HG03457 (cell line): Measurements from ENCODE around the gene MRPS26.
"Not testable (repeated sequence)": the region's sequence is repeated elsewhere in the genome, so short reads cannot be mapped to it uniquely, and the experiment has no call there.

Experiments
- ATAC-seq: cut with Tn5 transposase; IDR thresholded peaks from one replicate; pipeline ENCODE4 v1.9.1; 2021; ENCODE audit warnings: moderate number of reproducible peaks; ENCODE audit not compliant: unreplicated experiment

MRPS26 gene

DNA sequence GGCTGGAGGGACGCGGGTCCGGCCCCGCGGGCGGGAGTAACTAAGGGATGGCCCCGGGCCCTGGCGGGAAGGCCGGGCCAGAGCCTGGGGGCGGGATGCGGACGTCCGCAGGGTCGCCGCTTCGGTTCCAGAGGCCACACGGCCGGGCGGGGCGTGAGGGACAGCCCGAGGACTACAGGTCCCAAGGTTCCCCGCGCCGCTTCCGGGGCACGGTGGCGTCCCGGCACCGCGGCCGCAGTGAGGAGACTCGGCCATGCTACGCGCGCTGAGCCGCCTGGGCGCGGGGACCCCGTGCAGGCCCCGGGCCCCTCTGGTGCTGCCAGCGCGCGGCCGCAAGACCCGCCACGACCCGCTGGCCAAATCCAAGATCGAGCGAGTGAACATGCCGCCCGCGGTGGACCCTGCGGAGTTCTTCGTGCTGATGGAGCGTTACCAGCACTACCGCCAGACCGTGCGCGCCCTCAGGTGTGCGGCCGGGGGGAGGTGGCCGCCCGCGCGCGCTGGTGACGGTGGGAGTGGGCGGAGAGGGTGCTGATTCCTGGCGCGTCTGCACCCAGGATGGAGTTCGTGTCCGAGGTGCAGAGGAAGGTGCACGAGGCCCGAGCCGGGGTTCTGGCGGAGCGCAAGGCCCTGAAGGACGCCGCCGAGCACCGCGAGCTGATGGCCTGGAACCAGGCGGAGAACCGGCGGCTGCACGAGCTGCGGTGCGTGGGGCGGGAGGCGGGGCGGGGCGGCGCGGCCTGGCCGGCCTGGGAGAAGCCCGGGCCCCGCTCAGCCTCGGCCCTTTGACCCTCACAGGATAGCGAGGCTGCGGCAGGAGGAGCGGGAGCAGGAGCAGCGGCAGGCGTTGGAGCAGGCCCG lies at the start of gene MRPS26:
Gene MRPS26 (plus strand): TSS at position 237 of the 861 bp plus-strand sequence. CDS start 17 bp downstream, at position 254.
- peak; percentile 76 for ATAC-seq

DNA sequence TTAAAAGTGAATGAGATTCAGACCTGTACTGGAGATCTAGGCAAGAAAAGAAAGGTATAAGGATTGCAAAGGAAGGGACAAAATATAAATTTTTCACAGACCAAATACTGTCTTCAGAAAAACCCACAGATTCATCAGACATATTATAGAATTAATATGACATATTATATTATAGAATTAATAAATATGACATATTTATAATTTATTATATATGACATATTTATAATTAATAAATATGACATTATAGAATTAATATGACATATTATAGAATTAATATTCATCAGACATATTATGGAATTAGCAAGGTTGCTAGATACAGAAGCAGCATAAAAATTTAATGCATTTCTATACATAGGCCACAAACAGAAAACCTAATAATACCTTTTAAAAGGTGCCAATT lies 47.1 kb upstream of the MRPS26 start:
- no peak for ATAC-seq

DNA sequence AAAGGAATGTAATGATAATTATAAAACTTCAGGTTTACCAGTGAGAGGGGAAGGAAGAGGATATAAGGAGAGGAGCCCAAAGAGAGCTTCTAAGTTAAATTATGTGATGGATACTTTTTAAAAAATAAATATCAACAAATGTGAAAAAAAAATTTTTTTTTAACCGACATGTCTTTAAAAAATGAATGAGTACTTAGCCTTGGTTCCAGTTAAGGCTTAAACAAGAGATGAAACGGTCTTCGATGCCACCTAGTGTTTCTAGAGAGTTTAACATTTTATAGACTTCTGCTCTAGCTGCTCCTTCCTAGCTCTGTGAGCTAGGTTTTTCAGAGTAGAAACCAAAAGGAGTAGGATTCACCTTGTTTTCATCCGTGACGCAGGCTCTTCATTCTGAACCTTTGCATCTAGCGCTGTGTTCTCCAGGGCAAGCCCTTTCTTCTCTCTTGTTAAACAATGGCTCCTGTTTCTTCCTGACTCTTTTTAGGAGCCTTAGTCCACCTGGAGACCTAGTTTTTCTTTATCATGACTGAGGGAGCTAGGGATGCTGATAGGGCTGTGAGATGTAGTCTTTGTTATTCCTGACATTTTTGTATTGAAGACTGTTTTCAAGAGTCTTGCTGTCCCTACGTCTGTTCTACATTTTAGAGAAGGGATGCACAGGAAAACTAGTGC lies 44.9 kb upstream of the MRPS26 start:
- no peak for ATAC-seq

DNA sequence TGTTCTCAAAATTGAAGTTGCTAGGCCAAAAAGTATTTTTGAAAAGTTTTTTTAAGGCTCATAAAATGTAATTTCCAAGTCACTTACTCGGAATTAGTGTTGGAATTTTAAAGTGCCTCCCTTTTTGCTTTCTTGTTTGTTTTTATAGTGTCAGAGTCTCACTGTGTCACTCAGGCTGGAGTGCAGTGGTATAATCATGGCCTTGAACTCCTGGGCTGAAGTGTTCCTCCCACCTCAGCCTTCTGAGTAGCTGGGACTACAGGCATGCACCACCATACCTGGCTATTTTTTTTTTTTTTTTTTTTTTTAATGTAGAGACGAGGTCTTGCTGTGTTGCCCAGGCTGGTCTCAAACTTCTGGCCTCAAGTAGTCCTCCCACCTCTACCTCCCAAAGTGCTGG lies 42.4 kb upstream of the MRPS26 start:
- ATAC-seq, result no peak

DNA sequence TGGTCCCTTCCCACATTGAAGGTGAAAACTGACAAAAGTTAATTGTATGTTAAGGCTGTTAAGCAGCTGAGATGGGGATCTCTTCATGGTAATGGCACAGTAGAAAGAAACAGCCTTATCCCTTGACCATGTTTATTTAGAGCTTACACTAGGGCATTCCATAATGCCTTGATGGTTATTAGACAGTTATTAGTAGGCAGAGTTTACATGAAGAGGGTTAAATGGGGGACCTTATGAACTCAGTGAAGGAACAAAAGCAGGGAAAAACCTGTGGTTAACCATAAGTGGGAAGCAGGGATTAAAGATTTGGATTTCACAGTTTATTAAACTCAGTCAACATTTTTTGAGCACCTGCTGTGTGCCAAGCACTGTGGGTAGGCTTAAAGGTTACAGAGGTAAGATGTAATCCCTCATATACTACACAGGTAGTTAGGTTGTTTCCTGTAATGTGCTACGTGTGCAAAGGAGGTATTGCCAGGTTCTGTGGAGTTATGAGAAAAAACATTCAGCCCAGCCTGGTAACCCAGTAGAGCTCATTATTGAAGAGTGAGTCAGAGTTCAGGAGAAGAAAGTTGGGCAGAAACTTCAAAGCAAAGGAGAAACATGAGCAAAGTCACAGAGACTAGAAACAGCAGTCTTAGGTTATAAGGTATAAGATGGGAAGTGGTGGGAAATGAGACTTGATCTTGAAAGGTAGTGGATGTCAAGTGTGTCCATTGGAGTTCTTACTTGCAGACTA lies 34.7 kb upstream of the MRPS26 start:
- ATAC-seq, result no peak

DNA sequence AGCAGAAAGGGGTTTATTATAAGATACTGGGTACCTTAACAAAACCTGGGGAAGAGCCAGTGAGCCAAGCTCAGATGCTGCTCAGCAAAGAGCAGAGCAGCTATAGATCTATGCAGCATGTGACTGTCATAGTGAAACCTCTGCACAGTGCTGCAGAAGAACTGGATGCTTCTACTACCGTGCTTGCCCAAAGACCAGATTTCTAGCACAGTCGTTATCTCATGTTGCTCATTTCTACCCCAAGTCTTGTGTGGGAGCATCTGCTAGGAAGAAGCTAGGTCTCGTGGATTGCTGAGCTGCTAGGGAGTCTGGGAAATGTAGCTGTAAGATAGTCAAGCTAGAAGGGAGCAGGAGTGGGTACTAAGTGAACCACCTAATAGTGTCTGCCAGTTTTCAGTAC lies 34.1 kb upstream of the MRPS26 start:
- no peak for ATAC-seq

DNA sequence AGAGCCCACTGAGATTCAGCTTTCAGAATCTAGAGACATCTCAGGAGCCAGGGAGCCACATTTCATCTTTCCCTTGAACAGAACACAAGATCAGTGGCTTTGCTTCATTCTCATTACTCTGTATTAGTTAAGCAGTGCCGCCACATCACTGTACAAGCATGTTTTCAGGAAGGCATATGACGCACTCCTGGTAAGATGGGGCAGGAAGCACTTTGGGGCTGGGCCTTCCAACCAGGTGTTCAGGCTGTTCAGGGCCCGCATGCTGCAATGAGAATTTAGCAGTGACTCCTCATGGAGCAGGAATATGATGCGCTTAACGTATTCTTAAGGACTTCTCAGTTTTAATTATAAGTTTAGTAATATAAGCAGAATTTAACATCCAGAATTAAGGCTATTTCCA lies 32.1 kb upstream of the MRPS26 start:
- ATAC-seq, result no peak

DNA sequence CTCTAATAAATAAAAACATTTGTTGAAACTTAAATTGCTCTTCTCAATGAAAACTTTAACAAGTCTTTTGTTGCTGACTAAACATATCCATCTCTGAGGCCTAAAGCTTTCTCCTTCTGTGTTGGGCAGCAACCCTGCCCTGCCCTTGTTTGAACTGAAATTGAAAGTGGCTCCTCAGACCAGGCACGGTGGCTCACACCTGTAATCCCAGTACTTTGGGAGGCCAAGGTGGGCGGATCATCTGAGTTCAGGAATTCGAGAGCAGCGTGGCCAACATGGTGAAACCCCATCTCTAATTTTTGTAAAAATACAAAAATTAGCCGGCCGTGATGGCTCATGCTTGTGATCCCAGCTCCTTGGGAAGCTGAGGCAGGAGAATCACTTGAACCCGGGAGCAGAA lies 31.7 kb upstream of the MRPS26 start:
- ATAC-seq, result no peak

DNA sequence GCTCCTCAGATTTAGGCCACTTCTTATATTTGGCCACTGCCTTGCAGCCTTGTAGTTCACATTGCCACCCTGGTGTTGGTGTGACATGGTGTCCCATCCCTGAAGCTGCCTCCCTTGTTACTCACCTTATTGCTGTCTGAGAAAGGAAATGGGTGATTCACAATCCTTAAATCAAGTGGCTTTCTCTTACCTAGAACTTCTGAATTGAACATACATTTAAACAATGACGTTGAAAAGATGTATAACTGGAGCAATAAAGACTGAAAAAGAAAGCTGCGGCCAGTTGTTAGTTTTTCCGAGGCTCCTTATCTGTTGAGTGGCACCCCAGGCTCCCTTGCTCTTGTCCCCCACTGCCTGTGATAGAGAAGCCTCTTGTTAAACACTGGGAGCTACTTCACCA lies 31.2 kb upstream of the MRPS26 start:
- no peak for ATAC-seq

DNA sequence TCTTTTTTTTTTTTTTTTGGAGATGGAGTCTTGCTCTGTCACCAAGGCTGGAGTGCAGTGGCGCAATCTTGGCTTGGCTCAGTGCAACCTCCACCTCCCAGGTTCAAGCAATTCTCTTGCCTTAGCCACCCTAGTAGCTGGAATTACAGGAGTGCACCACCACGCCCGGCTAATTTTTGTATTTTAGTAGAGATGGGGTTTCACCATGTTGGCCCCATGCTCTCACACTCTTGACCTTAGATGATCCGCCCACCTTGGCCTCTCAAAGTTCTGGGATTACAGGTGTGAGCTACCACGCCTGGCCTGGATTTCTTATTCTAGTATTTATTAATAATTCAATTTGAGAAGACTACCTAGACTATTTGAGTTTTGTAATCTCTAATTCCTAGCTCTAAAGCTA lies 30.6 kb upstream of the MRPS26 start:
- ATAC-seq, result not testable (repeated sequence)

DNA sequence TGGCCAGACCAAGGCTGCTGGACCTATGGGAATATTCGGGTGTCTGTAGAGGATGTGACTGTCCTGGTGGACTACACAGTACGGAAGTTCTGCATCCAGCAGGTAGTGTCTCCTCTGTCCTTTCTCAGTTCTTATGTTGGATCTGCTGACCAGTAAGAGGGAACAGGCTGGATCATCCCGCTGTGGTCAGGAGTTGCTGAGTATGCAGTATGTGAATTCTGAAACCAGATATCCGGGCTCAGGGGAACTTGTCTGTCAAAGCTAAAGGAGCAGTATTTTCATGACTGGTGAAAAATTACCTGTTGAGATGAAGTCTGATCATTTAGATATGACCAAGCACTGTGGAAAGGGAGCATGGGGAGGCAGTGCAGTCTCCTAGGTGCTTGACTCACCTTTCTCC lies 24.5 kb upstream of the MRPS26 start:
- ATAC-seq, result no peak

DNA sequence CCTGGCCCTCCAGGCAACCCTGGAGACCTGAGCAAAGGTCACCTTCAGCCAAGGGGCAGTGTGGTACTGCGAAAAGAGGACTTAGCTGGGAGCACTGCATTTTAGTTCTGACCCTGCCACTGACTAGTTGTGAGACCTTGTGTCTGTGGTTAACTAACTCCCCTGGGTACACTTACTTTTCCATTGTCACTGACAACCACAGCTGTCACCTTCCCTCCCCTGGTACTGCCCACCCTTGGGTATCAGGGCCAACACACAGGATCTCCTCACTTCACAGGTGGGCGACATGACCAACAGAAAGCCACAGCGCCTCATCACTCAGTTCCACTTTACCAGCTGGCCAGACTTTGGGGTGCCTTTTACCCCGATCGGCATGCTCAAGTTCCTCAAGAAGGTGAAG lies 24.1 kb upstream of the MRPS26 start:
- ATAC-seq, result no peak

DNA sequence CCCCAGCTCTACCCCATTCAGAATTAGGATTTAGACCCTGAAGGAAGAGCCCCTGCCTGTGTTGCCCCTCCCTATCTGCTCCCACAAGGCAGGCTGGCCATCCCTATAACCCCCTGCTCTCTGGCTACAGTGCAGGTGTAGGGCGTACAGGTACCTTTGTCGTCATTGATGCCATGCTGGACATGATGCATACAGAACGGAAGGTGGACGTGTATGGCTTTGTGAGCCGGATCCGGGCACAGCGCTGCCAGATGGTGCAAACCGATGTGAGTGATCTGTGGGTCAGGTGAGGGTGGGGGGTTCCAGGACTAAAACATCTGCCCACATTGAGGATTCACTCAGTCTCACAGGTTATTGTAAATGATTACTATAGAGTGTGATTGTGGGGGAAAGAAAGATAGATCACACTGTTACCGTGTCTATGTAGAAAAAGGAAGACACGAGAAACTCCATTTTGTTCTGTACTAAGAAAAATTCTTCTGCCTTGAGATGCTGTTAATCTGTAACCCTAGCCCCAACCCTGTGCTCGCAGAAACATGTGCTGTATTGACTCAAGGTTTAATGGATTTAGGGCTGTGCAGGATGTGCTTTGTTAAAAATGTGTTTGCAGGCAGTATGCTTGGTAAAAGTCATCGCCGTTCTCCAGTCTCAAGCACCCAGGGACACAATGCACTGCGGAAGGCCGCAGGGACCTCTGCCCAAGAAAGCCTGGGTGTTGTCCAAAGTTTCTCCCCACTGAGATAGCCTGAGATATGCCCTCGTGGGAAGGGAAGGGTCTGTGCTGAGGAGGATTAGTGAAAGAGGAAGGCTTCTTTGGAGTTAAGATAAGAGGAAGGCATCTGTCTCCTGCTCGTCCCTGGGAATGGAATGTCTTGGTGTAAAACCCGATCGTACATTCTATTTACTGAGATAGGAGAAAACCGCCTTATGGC lies 23.0 kb upstream of the MRPS26 start:
- ATAC-seq, result not testable (repeated sequence)

DNA sequence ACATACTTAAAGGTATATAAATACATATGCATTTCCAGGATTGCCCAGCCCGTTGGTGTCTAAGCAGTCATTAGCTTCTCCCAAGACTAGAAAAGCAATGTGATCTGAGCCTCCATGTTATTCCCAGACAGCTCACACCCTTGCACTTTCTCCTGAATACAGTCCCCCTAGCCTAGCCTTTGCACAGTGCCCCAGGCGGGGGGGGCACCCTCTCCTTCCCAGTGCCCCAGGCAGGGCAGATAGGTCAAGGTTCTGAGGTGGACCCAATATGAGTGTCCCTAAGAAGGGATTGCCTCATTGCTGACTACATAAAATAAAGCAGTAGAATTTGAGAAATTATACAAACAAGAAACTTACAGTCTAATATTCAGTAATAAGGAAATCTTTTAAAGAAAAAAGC lies 17.9 kb upstream of the MRPS26 start:
- ATAC-seq, result no peak

DNA sequence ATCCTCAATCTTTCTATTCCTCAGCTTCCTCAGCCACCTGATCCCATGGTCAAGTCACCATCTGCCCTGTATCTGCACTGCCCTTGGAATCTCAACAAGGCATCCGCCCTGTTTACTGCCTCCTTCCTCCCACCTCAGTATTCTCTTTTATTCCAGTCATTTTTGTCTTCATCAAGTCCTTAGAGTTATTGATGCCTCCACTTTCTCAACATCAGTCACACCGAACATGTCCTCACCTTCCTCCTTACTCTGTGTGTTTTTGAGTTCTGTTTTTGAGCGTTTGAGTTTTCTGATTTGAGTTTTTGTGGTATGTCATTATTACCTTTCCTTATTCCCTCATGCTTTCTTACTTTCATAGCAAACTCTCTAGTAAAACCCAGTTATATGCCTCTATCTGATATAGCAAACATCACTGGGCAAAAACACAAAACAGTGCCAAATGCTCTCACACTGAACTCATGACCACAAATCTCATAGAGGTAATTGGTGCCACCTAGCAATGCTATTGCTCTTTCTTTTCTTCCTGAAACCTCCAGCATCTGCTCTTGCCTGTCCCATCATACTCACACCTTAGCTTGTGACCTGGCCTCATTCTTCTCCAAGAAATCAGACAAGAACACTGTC lies 14.2 kb upstream of the MRPS26 start:
- ATAC-seq, result no peak

DNA sequence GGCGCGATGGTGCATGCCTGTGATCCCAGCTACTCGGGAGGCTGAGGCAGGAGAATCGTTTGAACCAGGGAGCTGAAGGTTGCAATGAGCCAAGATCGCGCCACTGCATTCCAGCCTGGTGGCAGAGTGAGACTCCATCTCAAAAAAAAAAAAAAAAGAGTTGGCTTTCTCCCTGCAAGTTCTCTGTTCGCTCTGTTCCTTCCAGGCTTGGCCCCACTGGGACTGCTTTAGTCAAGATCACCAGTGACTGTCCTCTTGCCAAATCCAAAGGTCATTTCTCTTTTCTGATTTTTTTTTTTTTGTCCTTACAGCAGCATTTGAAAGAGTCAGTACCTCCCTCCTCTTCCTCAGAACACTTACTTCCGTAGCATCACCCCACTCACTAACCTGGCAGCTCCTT lies 13.2 kb upstream of the MRPS26 start:
- ATAC-seq, result no peak

DNA sequence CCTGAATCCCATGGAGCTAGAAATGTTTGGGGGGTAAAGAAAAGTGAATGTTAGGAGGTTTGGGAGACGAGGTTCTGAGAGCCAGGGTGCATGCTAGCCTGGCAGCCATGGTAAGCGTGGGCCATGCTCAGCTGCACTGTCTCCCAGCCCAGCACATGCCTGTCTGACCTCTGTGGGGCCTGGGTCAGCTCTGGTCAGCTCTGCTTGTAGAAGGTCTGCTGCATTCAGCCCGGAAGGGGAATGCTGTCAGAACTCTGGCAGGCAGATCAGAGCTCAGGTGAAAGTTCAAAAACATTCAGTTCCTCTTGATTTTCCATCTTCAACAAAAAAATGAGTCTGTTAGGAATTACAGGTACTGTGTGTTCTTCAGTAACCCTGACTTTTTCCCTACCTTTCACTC lies 8.2 kb upstream of the MRPS26 start:
- no peak for ATAC-seq

DNA sequence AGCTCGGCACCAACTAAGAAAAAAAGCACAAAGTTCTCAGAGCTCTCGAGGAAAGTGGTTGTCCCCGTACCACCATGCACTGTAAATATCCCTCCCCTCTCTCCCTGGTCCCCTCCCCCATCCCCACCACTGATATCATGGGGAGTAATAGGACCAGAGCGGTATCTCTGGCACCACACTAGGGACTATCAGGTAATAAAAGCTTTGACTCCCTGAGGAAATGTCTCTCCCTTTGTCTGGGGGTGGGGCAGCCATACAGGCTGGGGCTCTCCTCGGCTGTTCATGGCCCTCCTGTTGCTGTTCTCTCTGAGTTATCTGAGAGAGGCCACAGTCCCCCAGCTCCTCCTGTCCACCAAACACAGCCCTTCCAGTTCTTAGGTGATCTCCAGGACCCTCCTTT lies 7.4 kb upstream of the MRPS26 start:
- ATAC-seq, result no peak

DNA sequence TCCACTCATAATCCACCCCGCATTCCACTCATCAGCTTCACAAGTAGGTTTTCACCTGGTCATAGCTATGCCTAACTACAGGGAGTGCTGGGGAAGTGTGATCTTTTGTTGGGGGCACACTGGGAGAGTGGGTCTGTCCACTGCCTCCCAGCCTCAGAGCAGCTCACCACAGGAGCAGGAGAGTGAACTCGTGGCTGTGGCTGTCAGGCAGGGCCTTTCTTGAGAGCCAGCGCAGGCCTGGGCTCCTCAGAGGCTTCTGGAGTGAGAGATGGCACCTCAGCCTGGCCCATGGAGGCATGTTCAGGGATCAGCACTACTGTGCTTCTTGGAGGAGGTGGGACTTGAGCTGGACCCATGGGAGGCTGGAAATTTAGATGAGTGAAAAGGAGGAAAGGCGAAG lies 6.4 kb upstream of the MRPS26 start:
- no peak for ATAC-seq

DNA sequence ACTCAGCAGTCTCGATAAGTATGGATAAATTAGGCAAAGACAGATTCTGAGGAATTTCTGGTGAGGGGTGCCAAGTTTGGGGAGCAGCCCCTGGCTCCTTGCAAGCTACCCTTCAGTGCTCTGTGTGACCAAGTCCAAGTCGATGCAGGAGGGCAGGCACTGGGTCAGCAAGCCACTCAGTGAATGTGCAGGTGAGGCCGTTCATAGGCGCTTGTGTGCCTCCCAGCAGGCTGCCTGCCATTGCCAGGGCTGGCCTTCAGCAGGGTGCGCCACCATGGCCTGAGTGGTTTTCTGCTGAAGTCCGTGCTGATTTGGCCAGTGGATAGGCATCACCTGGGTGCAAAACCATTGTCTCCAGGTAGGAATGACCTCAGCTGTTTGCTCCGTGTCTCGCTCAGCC lies 5.8 kb upstream of the MRPS26 start:
- no peak for ATAC-seq
